Heart left ventricle (tissue), 13 donors: ENCODE data around the gene ZEB2.

Experiments used
- CTCF ChIP-seq, 12 donors: fragments of 200-600 bp; sonication (generic) in 4 of 12; IDR thresholded peaks; one replicate each; pipeline versions ENCODE4 v1.5.0 to v1.8.0; 2018 to 2022; ENCODE audit warnings: antibody characterized with exemption in 12 of 12, mild to moderate bottlenecking in 5 of 12
- POLR2A ChIP-seq, 2 donors: fragments of 450-650 bp; IDR thresholded peaks; one replicate each; pipeline ENCODE4 v1.6.1; 2017; ENCODE audit warnings: antibody characterized with exemption in 2 of 2, mild to moderate bottlenecking in 2 of 2, moderate library complexity in 2 of 2
- donor health status: ischemic (EF 13 %, LVEDD 7.1; RV severe dilation, severe dysfunction).
- donor health status: DM: no; HTN: yes; CAD: no.
- donor health status: DM: no; HTN: no; CAD: no.
- donor health status: ischemic (EF 25% LVEDD 6.9; RV normal size, moderate dysfunction).
- donor health status: ischemic (EF 25% LVEDD 5.7; RV mildly dilated, moderate dysfunction).
- donor health status: ischemic (EF 35%, LVEDD 5.7; RV mildly dilated, moderate dysfunction).
- donor health status: nonischemic (EF 11% LVEDD 7.7; RV severe dilation, severe dysfunction).
- donor health status: DM: yes; HTN: yes; CAD: no.
- donor health status: PGD.
- donor health status: ischemic (EF 29% LVEDD 5.4; RV normal size, mild dysfunction).
- donor health status: nonischemic (EF 23%, LVEDD 6.1; RV moderate dilation, normal function).

- no peak for TF ChIP-seq CTCF (IDR thresholded peaks at IDR 0.05)
- TF ChIP-seq POLR2A (IDR thresholded peaks at IDR 0.05) = no peak
Observed at GRCh38 chr2:144334551-144334950, 185.4 kb downstream of the ZEB2 start.
